SJCRH30 (cell line): ENCODE results near the gene ORM1. TPM values are rescaled to one million over a fixed set of nuclear protein-coding genes. Genes with fewer than 3 reads are reported as not detected.
"Not testable (repeated sequence)": the region's sequence is repeated elsewhere in the genome, so short reads cannot be mapped to it uniquely, and the experiment has no call there.

Experiments used
- DNase-seq, 2 experiments: peaks; one replicate each; pipeline ENCODE4 v3.0.0-alpha.2; 2015 to 2020
- H3K27ac ChIP-seq: fragments of 250-450 bp; sonication (Bioruptor Pico); 2 replicates; pipeline ENCODE4 v1.5.1; 2020; ENCODE audit warnings: mild to moderate bottlenecking, moderate library complexity
- H3K27me3 ChIP-seq: fragments of 250-450 bp; sonication (Bioruptor Pico); 2 replicates; pipeline ENCODE4 v1.5.1; 2020; ENCODE audit warnings: mild to moderate bottlenecking, moderate library complexity
- H3K36me3 ChIP-seq: fragments of 250-450 bp; sonication (Bioruptor Pico); 2 replicates; pipeline ENCODE4 v1.5.1; 2020; ENCODE audit warnings: mild to moderate bottlenecking, moderate library complexity
- H3K4me1 ChIP-seq: fragments of 250-450 bp; sonication (Bioruptor Pico); 2 replicates; pipeline ENCODE4 v1.5.1; 2020; ENCODE audit warnings: mild to moderate bottlenecking, moderate library complexity
- H3K4me3 ChIP-seq: fragments of 250-450 bp; sonication (Bioruptor Pico); 2 replicates; pipeline ENCODE4 v1.5.1; 2020; ENCODE audit warnings: mild to moderate bottlenecking, moderate library complexity
- H3K9me3 ChIP-seq: fragments of 250-450 bp; sonication (Bioruptor Pico); replicated peaks from 2 replicates; pipeline ENCODE4 v1.5.1; 2020; ENCODE audit warnings: mild to moderate bottlenecking, moderate library complexity
- total RNA-seq: library from RNA; depleted of rRNA; stranded (reverse); fragments of >200 nt; shearing (Covaris generic); gene quantifications from 2 replicates; pipeline ENCODE4 v1.2.3, GENCODE V29; 2014

ORM1 gene
- total RNA-seq, 1 experiment from 2014 or later = not detected

DNA sequence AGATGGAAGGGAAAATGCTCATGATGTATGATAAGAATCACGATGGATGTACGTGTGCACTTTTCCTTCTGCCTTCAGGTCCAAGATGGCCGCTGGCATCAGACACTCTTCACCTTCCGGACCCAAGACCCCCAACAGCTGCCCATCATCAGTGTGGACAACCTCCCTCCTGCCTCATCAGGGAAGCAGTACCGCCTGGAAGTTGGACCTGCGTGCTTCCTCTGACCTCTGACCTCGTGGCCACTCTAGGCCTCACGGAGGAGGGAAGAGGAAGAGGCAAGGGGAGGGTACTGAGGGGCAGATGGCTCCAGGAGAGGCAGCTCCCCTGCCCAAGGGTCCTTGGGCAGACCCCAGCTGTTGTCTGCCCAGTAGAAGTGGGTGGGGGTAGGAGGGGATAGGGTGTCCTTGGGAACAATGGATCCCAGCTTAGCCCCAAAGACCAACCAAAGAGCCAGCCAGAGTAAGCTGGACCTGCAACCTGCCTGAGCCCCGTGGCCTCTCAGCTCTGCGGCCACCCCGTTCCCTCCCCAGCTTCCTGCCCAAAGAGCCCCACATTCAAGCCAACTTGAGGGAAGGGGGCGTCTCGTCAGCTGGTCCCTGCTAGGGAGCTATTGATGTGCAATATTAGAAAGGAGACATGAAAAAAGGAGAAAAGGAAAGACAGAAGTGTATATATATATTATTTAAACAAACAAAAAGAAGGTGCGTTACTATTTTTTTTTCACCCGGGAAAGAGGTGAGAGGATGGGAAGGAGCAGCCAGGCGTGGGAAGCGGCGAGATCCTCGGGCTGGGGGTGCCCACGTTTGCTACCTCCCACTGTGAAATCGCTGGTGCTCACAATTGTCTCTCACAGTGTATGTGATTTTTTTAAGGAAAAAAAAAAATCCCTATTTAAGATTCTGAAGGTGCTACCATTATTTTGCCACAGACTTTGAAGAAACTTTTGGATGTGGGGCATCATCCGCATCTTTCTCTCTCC, 12.1 kb upstream of the ORM1 start:
- H3K27ac ChIP-seq = no peak overlapping the region
- no peaks in the 10 kb centered on the region for H3K27me3 ChIP-seq
- H3K36me3 ChIP-seq = 0 out of 2 replicates have a peak, but pooled peaks cover 4% of the 10 kb centered on the region
- H3K4me3 ChIP-seq = no peak overlapping the region
- no peak for DNase-seq
- H3K9me3 ChIP-seq = no peaks in the 10 kb centered on the region
- no peaks in the 10 kb centered on the region for H3K4me1 ChIP-seq

DNA sequence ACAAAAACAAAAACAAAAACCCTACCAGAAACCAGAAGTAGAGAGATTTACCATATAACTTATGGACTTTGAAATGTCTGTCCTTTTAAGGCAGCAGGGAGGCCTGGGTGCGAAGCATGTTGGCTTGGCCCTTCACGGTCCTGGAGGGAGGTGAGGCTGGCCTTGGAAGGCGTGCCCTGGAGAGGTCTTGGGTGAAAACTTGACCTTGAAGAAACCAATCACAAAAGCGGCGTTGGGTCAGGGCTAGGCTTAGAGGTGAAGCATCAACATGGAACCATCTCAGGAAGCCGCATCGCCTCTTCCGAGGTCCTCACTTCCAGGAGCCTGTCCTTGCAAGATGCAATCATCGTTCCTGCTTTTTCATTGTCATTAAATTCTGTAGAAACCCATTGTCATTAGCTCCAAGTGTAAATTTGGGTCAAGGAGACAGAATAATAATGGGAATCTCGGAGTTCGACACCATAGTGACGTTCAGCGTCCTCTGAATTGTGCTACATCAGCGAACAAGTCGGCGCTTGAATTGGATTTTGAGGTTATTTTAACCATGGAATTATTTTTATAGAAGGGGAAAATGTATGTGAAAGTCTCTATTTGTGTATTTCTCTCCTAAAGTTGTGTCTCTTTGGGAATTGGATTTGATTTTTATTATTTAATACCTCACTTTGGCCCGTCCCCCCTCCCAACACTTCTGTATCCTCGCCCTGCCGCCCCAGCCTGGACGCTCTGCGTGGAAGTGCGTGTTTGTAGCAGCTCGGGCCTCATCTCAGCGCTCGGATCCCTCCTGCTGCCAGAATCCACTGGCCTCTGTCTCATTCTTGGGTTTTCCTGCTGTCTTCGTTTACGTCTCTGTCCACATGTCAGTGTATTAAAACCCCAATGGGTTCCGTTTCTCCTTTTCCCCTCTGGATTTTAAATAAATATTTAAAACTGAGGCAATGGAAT, 11.1 kb upstream of the ORM1 start:
- Histone ChIP-seq H3K9me3 (no peaks in the 10 kb centered on the region), H3K27ac (no peak overlapping the region), H3K4me1 (no peaks in the 10 kb centered on the region), H3K4me3 (no peak overlapping the region), H3K27me3 (no peaks in the 10 kb centered on the region), H3K36me3 (0 out of 2 replicates have a peak, but pooled peaks cover 4% of the 10 kb centered on the region)
- no peak for DNase-seq

DNA sequence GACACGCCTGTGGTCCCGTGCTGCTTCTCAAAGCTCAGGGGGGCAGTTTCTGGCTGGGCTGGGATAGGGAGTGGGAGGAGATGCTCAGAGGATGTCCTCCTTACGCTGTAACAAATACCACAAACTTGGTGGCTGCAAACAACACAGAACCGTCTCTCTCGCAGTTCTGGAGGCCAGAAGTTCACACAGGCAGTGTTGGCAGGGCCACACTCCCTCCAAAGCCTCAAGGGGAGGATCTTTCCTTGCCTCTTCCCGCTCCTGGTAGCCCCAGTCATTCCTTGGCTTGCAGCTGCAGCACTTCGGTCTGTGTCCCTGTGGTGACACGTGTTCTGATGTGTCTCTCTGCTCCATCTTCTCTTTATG, 10.4 kb upstream of the ORM1 start:
- DNase-seq = no peak
- H3K9me3 ChIP-seq = no peaks in the 10 kb centered on the region
- H3K4me3 ChIP-seq = no peak overlapping the region
- H3K27ac ChIP-seq = no peak overlapping the region
- H3K36me3 ChIP-seq = 0 out of 2 replicates have a peak, but pooled peaks cover 4% of the 10 kb centered on the region
- no peaks in the 10 kb centered on the region for H3K4me1 ChIP-seq
- H3K27me3 ChIP-seq = no peaks in the 10 kb centered on the region; the same call in 1 of the 2 replicates

DNA sequence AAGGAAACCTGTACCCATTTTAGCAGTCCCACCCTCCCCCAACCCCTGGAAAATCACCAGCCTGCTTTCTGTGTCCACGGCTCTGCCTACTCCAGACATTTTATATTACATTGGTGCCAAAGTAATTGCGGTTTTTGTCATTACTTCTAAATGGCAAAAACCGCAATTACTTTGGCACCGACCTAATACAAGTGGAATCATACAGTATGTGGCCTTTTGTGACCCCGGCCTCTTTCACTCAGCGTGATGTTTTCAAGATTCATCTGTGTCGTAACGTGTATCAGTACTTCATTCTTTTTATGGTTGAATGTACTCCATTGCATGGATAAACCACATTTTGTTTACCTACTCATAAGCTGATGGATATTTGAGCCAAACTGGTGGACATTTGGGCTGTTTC, 9.7 kb upstream of the ORM1 start:
- Histone ChIP-seq H3K27me3 (no peaks in the 10 kb centered on the region; the same call in 1 of the 2 replicates), H3K9me3 (no peaks in the 10 kb centered on the region), H3K36me3 (0 out of 2 replicates have a peak, but pooled peaks cover 4% of the 10 kb centered on the region), H3K27ac (no peak overlapping the region), H3K4me3 (no peak overlapping the region), H3K4me1 (no peaks in the 10 kb centered on the region)
- no peak for DNase-seq

DNA sequence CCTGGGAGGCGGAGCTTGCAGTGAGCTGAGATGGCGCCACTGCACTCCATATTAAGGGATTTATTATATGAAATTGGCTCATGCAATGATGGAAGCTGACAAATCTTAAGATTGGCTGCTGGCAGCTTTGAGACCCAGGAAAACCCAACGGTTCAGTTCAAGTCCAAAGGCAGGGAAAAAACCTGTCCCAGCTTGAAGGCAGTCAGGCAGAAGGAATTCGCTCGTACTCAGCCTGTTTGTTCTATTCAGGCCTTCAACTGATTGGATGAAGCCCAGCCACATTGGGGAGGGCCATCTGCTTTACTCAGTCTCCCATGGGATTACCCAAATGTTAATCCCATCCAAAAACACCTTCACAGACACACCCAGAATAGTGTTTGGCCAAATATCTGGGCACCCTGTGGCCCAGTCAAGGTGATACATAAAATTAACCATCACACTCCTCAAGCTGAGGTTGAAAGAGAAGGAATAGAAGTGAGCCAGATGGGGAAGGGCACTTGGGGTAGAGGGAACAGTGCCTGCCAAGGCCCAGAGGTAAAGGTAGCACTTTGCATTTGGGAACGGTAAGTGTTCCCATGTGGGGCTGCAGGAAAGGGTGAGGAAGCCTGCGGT, 8.5 kb upstream of the ORM1 start:
- DNase-seq = no peak
- Histone ChIP-seq H3K36me3 (0 out of 2 replicates have a peak, but pooled peaks cover 4% of the 10 kb centered on the region), H3K27me3 (no peaks in the 10 kb centered on the region; the same call in 1 of the 2 replicates)

DNA sequence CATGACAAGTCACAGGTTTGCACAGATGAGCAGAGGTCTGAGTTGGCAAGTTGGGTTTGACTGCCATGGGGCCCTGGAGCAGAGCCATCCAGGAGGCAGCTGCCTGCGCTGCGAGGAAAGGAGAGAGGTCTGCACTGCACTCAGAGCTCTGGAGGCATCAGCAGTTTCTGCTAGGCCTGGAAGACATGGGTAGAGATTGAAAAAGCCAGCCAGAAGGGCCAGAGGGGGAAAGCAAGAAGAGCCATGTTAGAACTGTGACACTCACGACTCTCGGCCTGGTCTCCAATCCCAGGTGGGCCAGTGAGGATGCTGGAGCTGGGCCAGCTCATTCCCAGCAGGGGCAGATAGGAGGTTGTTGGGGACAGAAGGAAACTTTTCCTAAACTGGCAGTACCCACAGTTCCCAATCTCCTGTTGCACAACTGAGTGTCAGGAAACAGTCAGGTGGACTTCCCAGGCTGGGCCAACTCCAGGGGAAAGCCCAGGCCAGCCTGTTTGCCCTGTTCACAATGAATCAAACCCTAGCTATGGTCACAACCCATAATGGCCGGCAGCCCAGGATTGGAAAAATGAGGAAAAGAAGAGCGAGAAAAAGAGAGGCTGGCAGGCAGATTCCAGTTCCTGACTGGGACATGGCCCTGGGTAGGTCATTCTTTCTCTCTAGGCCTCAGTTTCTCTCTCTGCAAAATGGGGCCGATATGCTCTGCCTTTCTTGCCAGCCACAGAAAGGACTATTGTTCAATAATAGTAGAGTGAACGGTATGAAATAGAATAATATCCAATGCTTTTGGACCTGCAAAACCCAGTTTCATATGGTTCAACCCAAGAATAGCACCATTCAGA, 7.8 kb upstream of the ORM1 start:
- no peak for DNase-seq
- H3K4me3 ChIP-seq = no peak overlapping the region

More for the DNA sequence above, 8.5 kb upstream of the ORM1 start:
- Histone ChIP-seq H3K27ac (no peak overlapping the region), H3K4me3 (no peak overlapping the region), H3K9me3 (no peaks in the 10 kb centered on the region), H3K4me1 (no peaks in the 10 kb centered on the region)

DNA sequence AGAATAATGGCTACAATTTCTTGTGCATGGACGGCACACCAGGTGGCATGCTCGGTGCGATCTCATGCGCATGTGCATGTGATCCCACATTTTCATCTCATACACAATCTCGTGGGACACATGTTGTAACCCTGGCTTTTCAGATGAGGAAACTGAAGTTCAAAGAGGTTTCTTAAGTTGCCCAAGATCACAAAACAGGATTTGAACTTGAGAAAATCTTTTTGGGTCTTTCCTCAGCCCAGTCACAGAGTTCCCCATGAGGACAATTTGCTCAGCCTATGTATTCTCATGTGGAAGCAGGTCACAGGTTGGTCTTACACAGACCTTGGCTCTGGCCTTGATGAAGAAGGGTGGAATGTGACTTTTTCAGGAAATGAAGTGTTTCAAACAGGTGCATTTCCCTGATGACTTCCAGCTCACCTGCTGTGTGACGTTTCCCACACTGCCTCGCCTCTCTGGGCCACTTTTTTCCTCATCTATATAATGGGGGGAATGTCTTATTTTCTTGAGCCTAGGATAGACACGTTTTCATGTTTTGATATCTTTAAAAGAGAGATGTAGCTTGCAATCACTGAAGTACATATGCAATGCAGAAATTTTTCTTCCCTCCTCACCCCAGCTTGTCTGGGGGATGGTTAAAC, 7.1 kb upstream of the ORM1 start:
- Histone ChIP-seq H3K36me3 (no peaks in the 10 kb centered on the region), H3K27ac (no peak overlapping the region), H3K4me1 (no peaks in the 10 kb centered on the region), H3K9me3 (no peaks in the 10 kb centered on the region), H3K27me3 (no peaks in the 10 kb centered on the region; the same call in 1 of the 2 replicates), H3K4me3 (no peak overlapping the region)
- no peak for DNase-seq

More for the DNA sequence above, 7.8 kb upstream of the ORM1 start:
- Histone ChIP-seq H3K27me3 (no peaks in the 10 kb centered on the region; the same call in 1 of the 2 replicates), H3K4me1 (no peaks in the 10 kb centered on the region), H3K36me3 (0 out of 2 replicates have a peak, but pooled peaks cover 4% of the 10 kb centered on the region), H3K27ac (no peak overlapping the region), H3K9me3 (no peaks in the 10 kb centered on the region)

DNA sequence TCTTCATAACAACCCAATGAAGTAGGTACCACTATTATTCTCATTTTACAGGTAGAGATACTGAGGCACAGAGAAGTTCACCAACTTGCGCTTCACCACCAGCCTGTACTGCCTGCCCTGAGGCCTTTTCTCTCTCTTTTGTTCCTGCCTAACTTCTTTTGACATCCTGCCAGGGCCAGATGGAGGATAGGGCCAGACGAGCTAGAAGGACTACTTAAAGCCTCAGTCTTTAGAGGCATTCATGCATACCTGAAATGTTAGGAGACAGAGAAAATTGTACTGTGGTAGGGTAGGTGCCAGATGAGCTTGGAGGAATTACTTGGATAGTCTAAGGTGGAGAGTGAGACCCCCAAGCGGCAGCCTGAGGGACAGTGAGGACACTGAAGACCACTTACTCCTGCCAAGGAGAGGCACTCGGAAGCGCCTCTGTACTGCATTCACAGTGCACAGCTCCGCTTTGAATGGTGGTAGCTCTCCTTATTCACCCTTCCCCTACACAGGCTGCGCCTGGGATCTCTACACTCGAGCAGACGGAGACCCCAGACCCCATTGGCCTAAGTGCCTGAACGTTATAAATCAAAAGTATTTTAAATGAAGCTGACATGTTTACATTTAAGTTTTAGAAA, 6.2 kb upstream of the ORM1 start:
- H3K4me3 ChIP-seq = no peak overlapping the region
- H3K4me1 ChIP-seq = no peaks in the 10 kb centered on the region
- H3K27me3 ChIP-seq = no peaks in the 10 kb centered on the region; the same call in 1 of the 2 replicates
- H3K27ac ChIP-seq = no peak overlapping the region
- no peaks in the 10 kb centered on the region for H3K9me3 ChIP-seq
- no peaks in the 10 kb centered on the region for H3K36me3 ChIP-seq
- DNase-seq = no peak

DNA sequence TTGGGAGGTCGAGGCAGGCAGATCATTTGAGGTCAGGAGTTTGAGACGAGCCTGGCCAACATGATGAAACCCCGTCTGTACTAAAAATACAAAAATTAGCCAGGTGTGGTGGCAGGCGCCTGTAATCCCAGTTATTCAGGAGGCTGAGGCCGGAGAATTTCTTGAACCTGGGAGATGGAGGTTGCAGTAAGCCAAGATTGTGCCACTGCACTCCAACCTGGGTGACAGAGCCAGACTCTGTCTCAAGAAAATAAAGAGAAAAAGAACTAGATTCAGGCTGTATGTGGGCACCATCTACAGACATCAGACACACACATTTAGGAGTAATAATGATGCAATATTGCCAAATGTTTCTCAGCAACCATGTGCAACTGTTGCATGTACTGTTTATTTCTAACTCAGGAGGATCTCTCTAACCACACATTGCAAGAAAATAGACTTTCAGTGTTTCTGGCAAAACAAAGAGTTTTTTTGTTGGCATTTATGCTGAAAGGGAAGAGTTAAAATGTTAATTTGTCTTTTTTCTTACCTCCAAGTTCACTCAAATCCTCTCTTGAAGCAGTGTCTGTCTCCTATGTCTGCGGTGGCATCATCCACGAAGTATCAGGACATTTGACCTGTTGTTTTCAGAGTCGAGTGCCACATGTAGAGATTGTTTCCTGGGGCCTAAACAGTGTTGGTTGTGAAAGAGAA, 5.1 kb upstream of the ORM1 start:
- DNase-seq = no peak
- Histone ChIP-seq H3K9me3 (no peaks in the 10 kb centered on the region), H3K27ac (no peak overlapping the region), H3K27me3 (no peaks in the 10 kb centered on the region; the same call in 1 of the 2 replicates), H3K4me3 (no peak overlapping the region), H3K36me3 (no peaks in the 10 kb centered on the region), H3K4me1 (no peaks in the 10 kb centered on the region)

DNA sequence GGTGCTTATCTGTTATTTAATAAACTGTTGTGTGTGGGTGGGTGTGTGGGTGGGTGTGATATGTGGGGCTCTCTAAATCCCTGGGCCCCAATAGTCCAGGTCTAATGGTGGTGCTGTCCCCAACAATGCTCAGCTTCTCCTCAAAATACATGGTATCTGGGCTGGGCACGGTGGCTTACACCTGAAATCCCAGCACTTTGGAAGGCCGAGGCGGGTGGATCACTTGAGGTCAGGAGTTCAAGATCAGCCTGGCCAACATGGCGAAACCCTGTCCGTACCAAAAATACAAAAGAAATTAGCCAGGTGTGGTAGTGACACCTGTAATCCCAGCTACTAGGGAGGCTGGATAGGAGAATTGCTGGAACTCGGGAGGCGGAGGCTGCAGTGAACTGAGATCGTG, 4.5 kb upstream of the ORM1 start:
- Histone ChIP-seq H3K4me1 (no peaks in the 10 kb centered on the region), H3K36me3 (no peaks in the 10 kb centered on the region), H3K4me3 (no peak overlapping the region), H3K27me3 (no peaks in the 10 kb centered on the region; the same call in 1 of the 2 replicates), H3K9me3 (no peaks in the 10 kb centered on the region), H3K27ac (no peak overlapping the region)
- no peak for DNase-seq

DNA sequence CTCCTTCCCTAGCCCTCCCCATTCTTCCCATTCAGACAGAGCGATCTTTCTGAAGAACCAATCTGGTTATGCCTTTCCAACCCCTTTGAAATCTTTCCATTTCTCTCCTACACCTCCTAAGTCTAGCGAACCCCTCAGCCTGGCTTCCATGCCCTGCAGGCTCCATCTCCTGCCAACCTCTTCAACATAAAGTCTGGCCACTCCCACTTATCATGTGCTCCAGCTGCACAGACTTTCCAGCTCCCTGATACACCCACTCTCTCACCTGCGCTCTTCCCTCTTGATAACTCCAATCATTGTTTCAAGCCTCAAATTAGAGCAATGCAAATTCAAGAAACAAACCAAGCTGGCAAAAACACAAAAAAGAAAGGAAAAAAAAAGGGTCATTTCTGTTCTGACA, 3.8 kb upstream of the ORM1 start:
- Histone ChIP-seq H3K9me3 (no peaks in the 10 kb centered on the region), H3K27me3 (no peaks in the 10 kb centered on the region; the same call in 1 of the 2 replicates), H3K4me1 (no peaks in the 10 kb centered on the region), H3K27ac (no peak overlapping the region), H3K36me3 (no peaks in the 10 kb centered on the region), H3K4me3 (no peak overlapping the region)
- no peak for DNase-seq

DNA sequence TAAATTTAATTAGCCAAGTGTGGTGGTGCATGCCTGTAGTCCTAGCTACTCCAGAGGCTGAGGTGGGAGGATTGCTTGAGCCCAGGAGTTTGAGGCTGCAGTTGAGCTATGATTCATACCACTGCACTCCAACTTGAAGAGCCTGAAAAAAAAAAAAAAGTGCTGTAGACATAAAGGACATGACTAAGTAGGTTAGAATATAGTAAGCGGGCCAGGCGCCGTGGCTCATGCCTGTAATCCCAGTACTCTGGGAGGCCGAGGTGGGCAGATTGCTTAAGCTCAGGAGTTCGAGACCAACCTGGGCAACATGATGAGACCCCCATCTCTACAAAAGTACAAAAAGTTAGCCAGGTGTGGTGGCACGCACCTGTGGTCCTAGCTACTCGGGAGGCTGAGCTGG, 2.2 kb upstream of the ORM1 start:
- DNase-seq, H3K4me1 ChIP-seq, H3K36me3 ChIP-seq, H3K9me3 ChIP-seq, H3K27ac ChIP-seq, H3K4me3 ChIP-seq, H3K27me3 ChIP-seq: not testable (repeated sequence)
